C4-2B (cell line): ENCODE results near the gene KRT9.

Source experiments
- ZFX ChIP-seq: fragments of 450-650 bp; IDR thresholded peaks from 2 replicates; pipeline ENCODE4 v1.6.1; 2017
- TF ChIP-seq, protein P1 (sequence below): fragments of 450-650 bp; conservative IDR thresholded peaks from 2 replicates; pipeline ENCODE4 v1.5.1; 2017; ENCODE audit warnings: mild to moderate bottlenecking

DNA sequence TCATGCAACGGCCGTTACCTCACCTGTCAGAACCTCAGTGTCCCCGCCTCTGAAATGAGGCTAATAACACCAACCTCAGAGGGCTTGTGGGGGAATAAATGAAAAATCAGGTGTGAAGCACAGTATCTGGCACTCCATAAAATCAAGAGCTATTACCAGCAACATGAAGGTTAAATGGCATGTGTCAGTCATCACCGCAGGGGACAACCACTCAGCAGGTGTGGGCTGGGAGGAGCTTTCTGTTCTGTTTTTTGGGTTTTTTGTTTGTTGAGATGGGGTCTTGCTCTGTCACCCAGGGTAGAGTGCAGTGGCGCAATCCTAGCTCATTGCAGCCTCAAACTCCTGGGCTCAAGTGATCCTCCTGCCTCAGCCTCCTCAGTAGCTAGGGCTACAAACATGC is 26.9 kb downstream of the KRT9 start:
- TF ChIP-seq, protein P1, sequence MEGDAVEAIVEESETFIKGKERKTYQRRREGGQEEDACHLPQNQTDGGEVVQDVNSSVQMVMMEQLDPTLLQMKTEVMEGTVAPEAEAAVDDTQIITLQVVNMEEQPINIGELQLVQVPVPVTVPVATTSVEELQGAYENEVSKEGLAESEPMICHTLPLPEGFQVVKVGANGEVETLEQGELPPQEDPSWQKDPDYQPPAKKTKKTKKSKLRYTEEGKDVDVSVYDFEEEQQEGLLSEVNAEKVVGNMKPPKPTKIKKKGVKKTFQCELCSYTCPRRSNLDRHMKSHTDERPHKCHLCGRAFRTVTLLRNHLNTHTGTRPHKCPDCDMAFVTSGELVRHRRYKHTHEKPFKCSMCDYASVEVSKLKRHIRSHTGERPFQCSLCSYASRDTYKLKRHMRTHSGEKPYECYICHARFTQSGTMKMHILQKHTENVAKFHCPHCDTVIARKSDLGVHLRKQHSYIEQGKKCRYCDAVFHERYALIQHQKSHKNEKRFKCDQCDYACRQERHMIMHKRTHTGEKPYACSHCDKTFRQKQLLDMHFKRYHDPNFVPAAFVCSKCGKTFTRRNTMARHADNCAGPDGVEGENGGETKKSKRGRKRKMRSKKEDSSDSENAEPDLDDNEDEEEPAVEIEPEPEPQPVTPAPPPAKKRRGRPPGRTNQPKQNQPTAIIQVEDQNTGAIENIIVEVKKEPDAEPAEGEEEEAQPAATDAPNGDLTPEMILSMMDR, result no peak
- no peak for TF ChIP-seq ZFX
